Hematopoietic multipotent progenitor cell treated with erythropoietin and hydrocortisone succinate and interleukin-3 and kit ligand, for 8 days (in vitro differentiated cells): ENCODE results near the gene ESPN.
"Not testable (repeated sequence)": the region's sequence is repeated elsewhere in the genome, so short reads cannot be mapped to it uniquely, and the experiment has no call there.

ENCODE experiments used
- DNase-seq: peaks from one replicate; pipeline ENCODE4 v3.0.0-alpha.2; 2015

The ESPN gene

DNA sequence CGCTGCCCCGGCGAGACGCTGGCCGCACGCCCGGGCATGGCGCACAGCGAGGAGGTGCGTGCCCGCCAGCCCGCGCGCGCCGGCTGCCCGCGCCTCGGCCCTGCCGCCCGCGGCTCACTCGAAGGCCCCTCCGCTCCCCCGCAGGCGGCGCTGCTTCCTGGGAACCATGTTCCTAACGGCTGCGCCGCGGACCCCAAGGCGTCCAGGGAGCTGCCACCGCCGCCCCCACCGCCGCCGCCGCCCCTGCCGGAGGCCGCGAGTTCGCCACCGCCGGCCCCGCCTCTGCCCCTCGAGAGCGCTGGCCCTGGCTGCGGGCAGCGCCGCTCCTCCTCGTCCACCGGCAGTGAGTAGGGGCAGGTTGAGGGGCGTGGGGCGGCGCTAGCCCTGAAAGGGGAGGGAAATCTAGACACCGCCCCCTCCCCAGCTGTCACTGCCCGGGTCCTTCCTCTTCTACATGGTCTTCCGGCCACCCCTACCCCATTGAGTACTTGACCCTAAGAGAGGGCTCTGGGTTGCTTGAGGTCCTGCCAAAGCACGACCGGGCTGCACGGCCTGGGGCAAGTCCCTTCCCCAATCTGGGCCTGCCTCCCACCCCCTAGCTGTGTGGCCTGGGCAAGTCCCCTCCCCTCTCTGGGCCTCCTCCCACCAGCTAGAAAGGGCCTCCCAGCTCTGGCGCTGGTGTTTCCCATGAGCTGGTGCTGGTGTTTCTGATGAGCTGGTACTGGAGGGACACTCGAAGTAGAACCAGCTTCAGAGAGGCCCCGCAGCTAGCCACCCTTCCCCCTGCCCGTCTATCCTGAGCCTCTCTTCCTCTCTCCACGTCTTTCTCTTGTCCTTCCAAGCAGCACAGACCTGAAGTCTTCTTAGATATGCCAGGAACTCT lies 24.4 kb downstream of the ESPN start:
- no peak for DNase-seq

DNA sequence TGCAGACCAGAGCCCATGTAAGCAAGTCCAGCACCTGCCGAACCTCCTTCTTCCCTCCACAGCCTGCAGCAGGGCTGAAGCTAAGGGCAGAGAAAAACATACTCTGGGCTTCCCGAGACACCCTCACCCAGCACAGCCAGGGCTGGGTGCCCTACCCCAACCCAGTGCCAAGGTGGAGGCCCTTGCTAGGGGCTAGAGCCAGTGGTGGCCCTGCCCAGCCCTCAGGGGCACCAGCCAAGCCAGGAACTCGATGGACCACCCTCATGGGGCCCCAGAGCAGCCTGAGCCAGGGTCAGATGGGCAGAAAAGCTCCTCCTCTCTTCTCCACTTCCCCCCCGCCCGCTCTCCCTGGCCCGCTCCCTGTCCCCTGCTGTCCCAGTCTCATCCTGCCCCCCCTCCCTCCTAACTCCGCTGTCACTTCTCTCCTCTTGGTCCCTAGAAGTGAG lies 25.5 kb downstream of the ESPN start:
- no peak for DNase-seq

DNA sequence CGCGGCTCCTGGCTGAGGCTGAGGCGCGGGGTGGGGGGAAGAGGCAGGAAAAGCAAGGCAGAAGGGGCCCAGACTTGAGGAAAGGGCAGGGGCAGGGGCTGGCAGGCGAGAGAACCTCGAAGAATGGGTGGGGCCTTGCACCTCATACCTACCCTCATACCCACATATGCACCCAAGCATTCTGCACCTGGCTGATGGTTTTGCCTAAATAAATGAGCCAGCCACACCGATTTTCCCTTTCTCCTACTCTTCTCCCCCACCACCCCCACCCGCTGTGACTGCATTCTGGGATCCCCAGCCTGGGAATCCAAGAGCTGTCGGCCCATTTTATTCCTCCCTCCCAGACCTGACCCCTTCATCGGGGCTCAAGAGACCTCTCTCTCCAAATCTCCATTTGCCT lies 25.9 kb downstream of the ESPN start:
- DNase-seq = not testable (repeated sequence)

DNA sequence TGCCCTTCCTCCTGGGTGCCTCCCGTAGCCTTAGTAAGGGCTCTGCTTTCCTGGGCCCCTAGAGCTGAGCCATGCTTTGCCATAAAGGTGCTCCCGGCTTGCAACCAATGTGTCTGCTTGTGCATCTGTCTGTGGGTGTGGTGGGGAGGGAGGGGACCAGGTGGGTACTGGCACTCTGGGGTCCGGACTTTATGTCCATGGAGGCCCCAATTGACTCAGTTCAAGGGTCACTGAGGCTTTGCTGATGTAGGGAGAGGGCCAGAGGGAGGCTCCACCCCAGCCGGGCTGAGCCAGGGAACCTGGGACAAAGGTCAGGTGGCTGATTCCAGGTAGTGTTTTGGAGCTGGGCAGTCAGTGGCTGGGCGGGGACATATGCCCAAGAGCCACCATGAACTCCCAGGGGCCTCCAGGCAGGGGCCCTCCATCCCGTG lies 26.4 kb downstream of the ESPN start:
- DNase-seq = no peak

DNA sequence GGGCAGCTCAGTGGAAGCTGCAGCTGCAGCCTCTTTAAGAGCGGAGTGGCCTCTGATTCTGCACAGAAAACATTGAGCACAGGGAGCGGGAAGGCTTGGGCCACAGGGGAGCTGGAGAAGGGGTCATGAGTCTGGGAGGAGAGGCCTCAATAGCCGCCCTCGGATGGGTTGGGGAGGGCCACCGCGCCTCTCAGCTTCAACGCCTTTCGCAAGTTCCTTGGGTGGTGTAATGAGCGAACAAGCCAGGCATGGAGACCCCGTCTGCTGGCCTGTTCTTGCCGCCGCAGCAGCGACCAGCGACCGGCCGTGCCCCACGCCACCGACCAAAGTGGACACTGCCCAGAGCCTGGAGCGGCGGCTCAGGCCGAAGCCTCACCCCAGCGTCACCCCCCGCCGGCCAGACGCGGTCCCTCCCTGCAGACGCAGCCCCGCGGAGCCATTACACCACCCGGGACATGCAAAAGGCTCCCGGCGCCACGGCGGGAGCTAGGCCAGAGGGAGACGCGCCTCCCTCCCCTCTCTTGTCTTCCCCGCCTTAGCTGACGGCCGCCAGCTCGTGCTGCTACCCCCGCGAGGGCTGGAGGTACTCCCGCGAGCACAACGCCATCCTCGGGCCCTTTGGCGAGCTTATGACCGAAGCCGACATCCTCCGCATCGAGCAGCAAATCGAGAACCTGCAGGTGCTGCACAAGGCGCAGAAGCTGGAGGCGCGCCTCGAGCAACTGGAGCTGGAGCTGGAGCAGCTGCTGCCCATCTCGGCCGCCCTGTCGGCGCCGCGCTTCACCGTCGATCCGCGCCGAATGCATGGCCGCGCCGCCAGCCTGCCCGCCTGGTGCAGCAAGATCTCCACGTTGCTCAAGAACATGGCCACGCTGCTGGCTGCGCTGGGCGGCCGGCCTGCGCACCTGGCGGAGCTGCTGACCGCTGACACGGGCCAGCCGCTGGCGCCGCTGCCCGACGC lies 29.6 kb downstream of the ESPN start:
- DNase-seq = not testable (repeated sequence)

DNA sequence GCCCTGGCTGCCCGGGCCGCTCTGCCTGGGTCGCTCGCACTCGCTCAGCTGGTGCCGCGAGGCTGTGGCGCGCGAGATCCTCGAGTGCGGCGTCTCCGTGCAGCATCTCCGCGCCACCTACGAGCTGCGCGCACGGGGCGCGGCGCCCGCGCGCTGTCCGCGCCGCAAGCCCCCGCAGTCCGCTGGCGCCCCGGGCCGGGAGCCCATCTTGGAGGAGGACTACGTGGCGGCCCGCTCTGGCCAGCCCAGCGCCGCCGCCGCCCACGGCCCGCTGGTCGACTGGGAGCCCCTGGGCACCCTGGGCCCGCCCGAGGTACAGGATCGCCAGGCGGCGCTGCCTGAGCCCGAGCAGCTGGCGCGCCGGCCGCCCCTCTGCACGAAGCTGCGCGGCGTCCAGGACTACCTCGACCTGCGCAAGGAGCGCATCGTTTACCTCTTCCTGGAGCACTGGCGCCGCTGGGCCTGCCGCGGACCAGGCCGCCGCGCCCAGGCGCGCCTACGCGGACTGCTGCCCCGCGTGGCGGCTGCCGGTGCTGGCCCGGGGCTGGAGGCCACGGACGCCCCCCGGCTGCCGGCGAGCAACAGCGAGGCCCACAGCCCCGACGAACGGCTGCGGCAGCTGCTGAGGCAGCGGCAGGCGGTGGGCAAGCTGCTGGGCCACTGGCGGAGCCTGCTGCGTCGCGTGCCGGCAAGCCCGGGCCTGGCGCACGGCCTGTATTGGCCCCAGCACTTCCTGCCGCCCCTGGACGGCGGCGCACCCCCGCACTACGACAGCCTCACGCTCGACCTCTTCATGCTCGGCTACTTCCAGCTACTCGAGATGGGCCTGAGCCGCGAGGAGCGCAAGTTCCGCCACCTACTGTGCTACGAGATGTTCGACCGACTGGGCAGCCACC lies 30.5 kb downstream of the ESPN start:
- no peak for DNase-seq

DNA sequence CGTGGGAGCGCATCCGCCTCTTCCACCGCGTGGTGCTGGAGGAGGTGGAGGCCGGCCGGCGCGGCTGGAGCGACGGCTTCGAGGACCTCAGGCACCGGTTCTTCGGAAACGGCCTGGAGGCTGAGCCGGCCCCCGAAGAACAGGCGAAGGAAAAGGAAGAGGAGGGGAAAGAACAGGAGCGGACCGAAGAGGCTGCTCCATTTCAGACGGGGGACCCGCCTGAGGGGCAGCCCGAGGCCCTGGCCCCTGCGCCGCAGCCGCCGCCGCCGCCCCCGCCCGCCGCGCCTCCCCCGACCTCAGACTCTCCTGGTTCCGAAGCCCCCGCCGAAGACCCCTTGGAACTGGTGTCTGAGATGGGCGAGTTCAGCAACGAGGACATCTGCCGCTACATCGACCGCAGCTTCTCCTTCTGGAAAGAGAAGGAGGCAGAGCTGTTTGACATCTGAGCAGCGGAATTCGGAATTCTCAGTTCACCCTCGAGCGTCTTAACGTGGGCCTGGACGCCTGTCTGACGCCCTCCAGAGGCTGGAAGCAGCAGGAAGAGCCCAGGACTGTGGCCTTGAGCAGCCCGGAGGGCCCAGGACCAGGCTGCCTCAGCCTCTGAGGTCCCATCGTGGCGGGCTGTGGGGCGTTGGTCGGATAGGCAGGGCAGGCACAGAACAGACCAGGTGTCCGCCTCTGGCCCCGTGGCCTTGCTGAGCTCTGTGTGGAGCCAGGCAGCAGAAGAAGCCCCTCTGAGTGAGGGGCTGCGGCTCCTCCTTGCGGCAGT lies 31.4 kb downstream of the ESPN start:
- not testable (repeated sequence) for DNase-seq

DNA sequence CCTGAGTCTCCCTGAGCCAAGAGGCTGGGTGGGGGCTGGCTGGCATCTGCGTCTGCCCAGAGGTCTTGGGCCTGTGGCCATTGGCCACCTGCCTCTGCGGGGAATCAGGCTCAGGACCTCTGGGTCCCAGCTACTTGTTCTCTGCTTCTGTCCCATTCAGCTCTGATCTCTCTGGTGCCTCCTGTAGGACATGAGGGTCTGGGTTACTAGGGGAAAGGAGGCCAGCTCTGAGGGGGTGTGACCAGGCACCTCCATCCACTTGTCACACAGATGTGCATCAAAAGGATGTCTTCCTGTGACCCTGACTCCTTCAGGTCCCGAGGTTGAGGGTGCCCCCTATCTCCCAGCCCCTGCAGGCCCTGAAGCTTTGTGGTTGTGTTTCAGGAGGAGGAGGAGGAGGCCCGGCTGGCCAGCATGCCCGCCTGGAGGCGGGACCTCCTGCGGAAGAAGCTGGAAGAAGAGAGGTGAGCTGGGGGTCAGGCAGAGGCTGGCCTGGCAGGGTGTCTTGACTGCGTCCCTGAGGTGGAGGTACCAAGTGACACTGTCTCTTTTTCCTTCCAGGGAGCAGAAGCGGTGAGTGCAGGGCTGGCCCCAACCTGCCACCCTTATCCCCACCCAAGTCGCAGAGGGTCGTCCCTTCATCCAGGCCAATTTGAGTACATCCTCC lies 32.4 kb downstream of the ESPN start:
- DNase-seq = no peak

DNA sequence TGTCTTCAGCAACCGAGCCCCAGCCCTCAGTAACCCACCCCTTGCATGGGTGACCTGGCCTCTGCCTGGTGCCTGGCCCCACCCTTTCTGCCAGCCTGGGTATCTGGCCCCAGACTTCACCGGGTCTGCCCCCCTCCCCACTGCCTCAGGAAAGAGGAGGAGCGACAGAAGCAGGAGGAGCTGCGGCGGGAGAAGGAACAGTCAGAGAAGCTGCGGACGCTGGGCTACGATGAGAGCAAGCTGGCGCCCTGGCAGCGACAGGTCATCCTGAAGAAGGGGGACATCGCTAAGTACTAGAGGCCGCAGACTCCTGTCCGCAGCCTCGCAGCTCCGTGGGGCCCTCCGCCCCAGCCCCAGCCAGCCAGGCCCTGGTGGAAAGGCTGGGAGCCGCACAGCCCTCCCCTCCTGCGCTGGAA lies 35.3 kb downstream of the ESPN start:
- no peak for DNase-seq

DNA sequence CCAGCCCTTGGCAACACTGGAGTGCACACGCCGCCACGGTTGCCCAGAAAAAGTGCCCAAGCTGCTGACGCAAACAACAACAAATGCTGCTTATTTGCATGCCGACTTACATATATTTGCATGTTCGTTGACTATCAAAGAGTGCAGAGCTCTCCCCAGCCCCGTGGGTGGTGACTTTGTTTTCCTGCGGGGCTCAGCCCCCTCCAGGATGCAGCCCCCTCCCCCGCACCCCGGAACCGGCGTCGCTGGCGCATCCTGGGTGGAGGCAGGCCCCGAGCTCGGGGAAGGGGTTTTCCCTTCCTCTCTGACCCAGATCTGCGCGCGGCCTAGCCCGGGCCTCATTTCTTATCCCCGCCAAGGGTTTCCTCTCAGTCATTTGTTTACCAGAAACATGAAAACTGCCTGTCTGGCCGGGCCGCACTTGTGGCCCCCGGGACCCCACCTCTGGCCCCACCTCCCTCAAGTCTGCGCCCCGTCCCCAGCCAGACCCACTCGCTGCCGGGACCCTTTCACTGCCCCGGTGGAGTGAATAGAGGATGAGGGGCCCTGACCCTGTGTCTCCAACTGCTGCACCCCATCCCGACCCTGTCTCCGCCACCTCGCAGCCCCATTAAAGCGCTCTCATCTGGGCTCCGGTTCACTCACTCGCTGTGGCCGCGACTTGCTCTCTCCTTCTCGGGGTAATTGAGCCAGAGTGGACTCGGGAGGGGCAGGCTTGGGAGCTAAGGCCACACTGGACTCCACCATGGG lies 35.9 kb downstream of the ESPN start:
- DNase-seq = no peak

DNA sequence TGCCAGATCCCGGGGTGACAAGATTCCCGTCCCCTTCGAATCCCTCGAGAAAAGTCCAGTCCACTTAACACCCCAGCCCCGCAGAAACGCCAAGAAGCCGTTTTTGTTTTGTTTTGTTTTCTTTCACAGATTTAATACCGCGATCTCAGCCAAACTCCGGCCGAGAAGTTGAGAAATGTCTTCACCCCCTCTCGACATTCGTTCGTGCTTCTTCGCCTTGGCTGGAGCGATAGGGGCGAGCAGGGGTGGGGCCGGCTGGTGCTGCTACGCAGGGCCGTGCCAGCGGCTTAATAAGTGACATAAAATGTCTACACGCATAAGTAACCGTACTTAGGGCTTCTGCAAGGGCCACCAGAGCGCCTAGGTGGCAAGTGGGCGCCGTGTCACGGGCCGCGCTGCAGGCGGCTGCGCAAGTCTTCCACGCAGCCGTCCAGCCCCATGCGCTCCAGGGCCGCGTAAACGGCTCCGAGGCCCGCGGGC lies 36.5 kb downstream of the ESPN start:
- DNase-seq = no peak

DNA sequence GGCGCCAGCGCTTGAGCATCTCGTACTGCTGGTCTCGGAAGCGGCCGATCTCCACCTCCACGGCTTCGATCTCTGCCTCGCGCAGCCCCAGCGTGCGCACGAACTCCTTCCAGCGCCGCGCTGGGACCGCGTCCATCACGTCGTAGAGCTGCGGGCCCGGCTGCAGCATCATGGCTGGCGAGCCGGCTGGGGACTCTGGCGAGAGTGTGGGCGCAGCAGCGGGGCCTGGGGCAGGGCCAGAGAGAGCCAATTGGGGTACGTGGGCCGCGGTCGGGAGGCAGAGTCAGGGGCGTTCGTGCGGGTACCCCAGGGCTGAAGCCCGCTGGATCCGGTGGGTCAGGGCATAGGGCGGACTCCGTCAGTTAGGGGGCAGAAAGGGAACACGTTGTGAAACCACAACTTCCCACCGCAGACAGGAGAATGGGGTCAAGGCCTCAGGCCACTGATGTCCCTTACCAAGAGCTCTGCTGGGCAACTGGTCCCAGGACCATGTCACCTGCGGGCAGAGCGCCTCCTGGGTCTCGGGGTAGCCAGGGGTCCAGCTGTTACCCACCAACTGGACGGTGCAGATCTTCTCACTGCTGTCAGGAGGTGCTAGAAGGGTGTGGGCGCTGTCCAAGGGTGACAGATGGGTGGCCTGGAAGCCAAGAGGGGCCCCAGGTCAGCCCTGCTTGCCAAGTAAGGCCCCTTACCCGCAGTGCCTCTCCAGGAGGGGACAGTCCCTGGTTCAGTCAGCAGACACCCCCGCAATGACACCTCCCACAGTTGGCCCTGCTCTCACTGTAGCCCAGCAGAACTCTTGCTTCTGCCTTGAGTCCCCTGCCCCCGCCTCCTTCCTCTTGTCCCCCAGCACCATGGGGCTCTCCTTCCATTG lies 37.2 kb downstream of the ESPN start:
- no peak for DNase-seq

DNA sequence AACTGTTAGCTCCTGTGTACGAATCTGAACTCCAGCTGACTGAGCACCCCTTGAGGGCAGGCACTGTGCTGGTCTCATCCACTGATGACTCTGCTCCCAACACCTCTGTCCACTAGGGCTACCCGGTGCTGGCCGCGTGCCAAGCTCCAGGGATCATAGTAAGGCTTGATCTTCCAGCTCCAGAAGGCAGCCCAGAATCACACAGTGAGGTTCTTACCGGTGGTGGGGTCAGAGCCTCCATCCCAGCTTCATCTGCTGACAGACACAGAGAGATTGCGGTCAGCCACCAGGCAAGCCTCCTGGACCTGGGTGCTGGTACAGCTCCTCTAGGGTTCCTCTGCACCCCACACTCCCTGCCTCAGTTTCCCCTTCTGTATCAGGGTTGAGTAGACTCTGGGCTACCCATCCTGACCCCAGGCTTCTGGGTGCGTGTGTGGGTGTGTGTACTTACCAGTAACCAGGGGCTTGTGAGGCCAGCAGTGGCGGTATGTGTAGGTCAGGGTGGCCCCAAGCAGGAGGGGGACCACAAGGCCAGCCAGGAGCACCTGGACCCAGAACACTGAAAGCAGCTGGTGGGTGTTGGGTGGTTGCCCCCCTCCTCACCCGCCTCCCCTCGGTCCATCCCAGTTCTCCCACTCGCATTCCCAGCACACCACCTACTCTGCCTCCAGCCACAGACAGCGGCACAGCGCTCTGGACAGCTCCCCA lies 38.0 kb downstream of the ESPN start:
- DNase-seq = no peak

DNA sequence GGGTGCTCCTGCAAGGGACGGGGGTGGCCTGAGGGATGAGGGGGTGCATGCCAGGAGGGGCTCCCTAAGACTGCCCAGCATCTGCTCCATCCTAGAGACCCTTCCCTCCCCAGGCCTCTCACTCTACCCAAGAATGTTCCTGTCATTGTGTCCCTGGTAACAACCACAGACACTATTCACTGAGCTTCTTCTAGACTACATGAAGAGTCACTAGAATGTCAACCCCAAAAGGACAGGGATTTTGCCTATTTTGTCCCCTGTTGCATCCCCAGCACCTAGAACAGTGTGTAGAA lies 38.5 kb downstream of the ESPN start:
- no peak for DNase-seq

DNA sequence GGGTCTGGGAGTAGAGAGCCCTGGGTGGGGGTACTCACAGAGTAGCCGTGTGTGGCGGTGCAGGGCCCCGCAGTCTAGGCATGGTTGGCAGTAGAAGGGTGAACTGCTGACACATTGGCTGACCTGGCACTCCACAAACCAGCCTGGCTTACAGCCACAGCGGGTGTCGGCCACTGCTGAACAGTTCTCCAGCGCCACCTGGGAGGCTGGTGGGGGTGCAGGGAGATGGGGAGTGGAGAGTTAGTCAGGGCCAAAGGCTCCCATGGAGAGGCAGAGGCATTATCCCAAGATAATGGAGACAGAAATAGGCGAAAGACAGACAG lies 39.9 kb downstream of the ESPN start:
- DNase-seq = peak; percentile 51

DNA sequence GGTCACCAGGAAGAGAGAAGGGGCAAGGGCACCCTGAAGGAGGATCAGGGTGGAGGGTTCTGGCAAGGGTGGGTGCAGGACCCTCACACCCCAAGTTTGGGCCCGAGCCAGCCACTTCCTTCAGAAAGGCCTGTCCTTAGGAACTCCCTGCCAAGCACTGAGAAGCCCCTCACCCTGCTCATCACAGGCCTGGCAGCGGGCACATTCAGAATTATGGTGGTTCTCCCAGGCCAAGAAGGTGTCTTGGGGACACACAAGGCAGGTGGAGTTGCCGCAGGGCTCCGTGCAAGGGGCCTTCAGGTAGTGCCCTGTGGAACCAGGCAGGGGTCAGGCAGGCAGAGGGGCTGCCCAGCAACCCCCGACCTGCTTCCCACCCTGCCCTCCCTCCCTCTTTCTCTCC lies 40.3 kb downstream of the ESPN start:
- no peak for DNase-seq

DNA sequence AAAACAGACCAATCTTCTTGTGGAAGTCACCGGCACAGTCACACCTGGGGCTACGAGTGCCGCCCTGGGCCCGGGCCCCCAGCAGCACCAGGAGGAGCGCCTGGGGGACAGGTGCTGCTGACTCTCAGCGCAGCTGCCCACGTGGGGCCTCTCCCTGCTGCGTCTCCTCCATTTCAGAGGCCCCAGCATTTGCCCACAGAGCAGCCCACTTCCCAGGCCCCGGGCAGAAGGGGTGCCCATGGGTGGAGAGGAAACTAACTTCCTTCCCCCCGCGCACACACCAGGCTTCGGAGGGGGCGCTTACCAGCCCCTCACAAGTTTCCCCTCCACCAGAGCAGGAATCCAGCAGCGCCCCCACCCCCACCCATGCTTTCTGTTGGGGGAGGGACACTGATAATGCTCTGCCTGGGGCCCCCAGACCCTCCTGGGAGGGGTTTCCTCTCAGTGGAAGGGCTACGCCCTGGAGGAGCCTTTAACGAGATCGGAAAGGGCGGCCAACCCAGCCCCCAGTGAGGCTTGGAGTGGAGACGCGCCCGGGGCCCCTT lies 41.0 kb downstream of the ESPN start:
- no peak for DNase-seq

DNA sequence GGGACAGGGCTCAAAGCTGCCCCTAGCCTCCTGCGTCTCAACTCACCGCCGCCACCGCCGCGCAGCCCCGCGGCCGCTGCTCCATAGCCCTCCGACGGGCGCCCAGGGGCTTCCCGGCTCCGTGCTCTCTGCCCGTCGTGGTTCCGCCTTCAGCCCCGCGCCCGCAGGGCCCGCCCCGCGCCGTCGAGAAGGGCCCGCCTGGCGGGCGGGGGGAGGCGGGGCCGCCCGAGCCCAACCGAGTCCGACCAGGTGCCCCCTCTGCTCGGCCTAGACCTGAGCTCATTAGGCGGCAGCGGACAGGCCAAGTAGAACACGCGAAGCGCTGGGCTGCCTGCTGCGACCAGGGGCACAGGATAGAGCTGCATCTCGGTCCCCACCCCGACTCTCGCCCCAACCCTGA lies 41.4 kb downstream of the ESPN start, which contains the start of gene TNFRSF25:
Gene TNFRSF25 (minus strand): TSS at position 151 of the 400 bp plus-strand sequence. CDS start 66 bp downstream, at position 85.
- no peak for DNase-seq

DNA sequence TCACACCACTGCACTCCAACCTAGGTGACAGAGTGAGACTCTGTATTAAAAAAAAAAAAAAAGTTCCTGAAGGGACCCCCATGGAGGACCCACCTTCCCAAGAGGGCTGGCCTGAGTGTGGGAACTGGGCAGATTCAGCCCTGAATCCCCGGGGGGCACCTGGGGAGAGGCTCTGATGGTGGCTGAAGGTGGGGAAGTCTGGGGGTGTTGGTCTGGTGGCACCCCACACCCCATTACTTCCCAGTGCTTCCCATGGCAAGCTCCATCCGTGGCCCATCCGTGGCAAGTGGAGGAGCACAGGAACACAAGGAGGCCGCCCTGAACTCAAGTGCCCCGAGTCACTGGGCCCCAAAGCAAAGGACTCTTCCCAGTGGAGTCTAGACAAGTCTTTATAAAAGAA lies 42.2 kb downstream of the ESPN start:
- DNase-seq = no peak
